GM19452 (cell line): ENCODE results near the gene MED12L.

ENCODE experiments used
- ATAC-seq: cut with Tn5 transposase; IDR thresholded peaks from one replicate; pipeline ENCODE4 v1.9.1; 2021; ENCODE audit not compliant: unreplicated experiment

MED12L gene

GRCh38 chr3:151171145-151171757, 85.8 kb downstream of the MED12L start:
- peak; percentile 68 for ATAC-seq

GRCh38 chr3:151174351-151174750, 88.9 kb downstream of the MED12L start:
- ATAC-seq: no peak

GRCh38 chr3:151175952-151176351, 90.5 kb downstream of the MED12L start:
- no peak for ATAC-seq

- ATAC-seq: no peak
Observed at GRCh38 chr3:151178208-151178845, 92.9 kb downstream of the MED12L start.

GRCh38 chr3:151182349-151183079, 97.0 kb downstream of the MED12L start:
- ATAC-seq: no peak

GRCh38 chr3:151183265-151183671, 97.8 kb downstream of the MED12L start:
- ATAC-seq: no peak

- ATAC-seq: no peak
Observed at GRCh38 chr3:151191095-151191494, 105.6 kb downstream of the MED12L start.

GRCh38 chr3:151192545-151192944, 107.1 kb downstream of the MED12L start:
- no peak for ATAC-seq

GRCh38 chr3:151195826-151196225, 110.4 kb downstream of the MED12L start:
- no peak for ATAC-seq

- ATAC-seq: no peak
Observed at GRCh38 chr3:151196434-151196833, 111.0 kb downstream of the MED12L start.

- ATAC-seq: no peak
Observed at GRCh38 chr3:151197228-151197627, 111.8 kb downstream of the MED12L start.

- no peak for ATAC-seq
Observed at GRCh38 chr3:151197981-151198767, 112.7 kb downstream of the MED12L start.

GRCh38 chr3:151198849-151199248, 113.4 kb downstream of the MED12L start:
- ATAC-seq: no peak

GRCh38 chr3:151199554-151200438, 114.3 kb downstream of the MED12L start:
- no peak for ATAC-seq

- no peak for ATAC-seq
Observed at GRCh38 chr3:151200586-151200985, 115.1 kb downstream of the MED12L start.

GRCh38 chr3:151201051-151201730, 115.7 kb downstream of the MED12L start:
- ATAC-seq: no peak

GRCh38 chr3:151203051-151203420, 117.6 kb downstream of the MED12L start, which contains the start of gene GPR171:
TSS of gene GPR171 (minus strand) at chr3:151203216. CDS start at chr3:151199386, 3,830 bp downstream.
- ATAC-seq: peak; percentile 94

- ATAC-seq: no peak
Observed at GRCh38 chr3:151204530-151205402, 119.3 kb downstream of the MED12L start.

GRCh38 chr3:151205482-151205881, 120.0 kb downstream of the MED12L start:
- no peak for ATAC-seq
